H9 (cell line): ENCODE results near the gene NUP37. TPM values are rescaled to one million over a fixed set of nuclear protein-coding genes. Genes with fewer than 3 reads are reported as not detected.
A peak's percentile ranks its signal among the peaks of the same experiment; 100 is the strongest.
"Not testable (repeated sequence)": the region's sequence is repeated elsewhere in the genome, so short reads cannot be mapped to it uniquely, and the experiment has no call there.

Experiments used
- DNase-seq: peaks from one replicate; pipeline ENCODE4 v3.0.0-alpha.2; 2017
- H2AFZ ChIP-seq: one replicate; pipeline ENCODE4 v1.6.1; 2013; ENCODE audit warnings: mild to moderate bottlenecking, low read length, control low read depth, moderate library complexity
- H2AK5ac ChIP-seq: 2 replicates; pipeline ENCODE4 v1.6.1; 2013; ENCODE audit warnings: low read length, control low read depth, mixed read lengths; ENCODE audit not compliant: insufficient read length
- H2BK120ac ChIP-seq: one replicate; pipeline ENCODE4 v1.6.1; 2013; ENCODE audit warnings: low read depth, mild to moderate bottlenecking, low read length, control low read depth, inconsistent platforms; ENCODE audit not compliant: poor library complexity, severe bottlenecking
- H2BK12ac ChIP-seq: 2 replicates; pipeline ENCODE4 v1.6.1; 2013; ENCODE audit warnings: low read length, control low read depth, mixed read lengths, low read depth; ENCODE audit not compliant: insufficient read length
- H2BK15ac ChIP-seq: 2 replicates; pipeline ENCODE4 v1.6.1; 2013; ENCODE audit warnings: low read depth, low read length, control low read depth
- H2BK20ac ChIP-seq: one replicate; pipeline ENCODE4 v1.6.1; 2013; ENCODE audit warnings: low read depth, mild to moderate bottlenecking, low read length, control low read depth, inconsistent platforms; ENCODE audit not compliant: poor library complexity, severe bottlenecking
- H2BK5ac ChIP-seq: 2 replicates; pipeline ENCODE4 v1.6.1; 2013; ENCODE audit warnings: low read length, control low read depth, mixed read lengths; ENCODE audit not compliant: insufficient read length
- H3K14ac ChIP-seq: 2 replicates; pipeline ENCODE4 v1.6.1; 2013; ENCODE audit warnings: low read length, control low read depth; ENCODE audit not compliant: insufficient read depth
- H3K18ac ChIP-seq: 2 replicates; pipeline ENCODE4 v1.6.1; 2013; ENCODE audit warnings: low read depth, mild to moderate bottlenecking, mixed read lengths, low read length, control low read depth; ENCODE audit not compliant: insufficient read length
- H3K23ac ChIP-seq: 2 replicates; pipeline ENCODE4 v1.6.1; 2013; ENCODE audit warnings: low read length, control low read depth, mixed read lengths, low read depth; ENCODE audit not compliant: insufficient read length
- H3K23me2 ChIP-seq: 2 replicates; pipeline ENCODE4 v1.6.1; 2013; ENCODE audit warnings: low read depth, mild to moderate bottlenecking, mixed read lengths, low read length, control low read depth; ENCODE audit not compliant: insufficient read length, poor library complexity, severe bottlenecking
- H3K27ac ChIP-seq: 2 replicates; pipeline ENCODE4 v1.5.1; 2013; ENCODE audit warnings: low read length, control low read depth, mixed read lengths, low read depth; ENCODE audit not compliant: insufficient read length
- H3K27me3 ChIP-seq: 2 replicates; pipeline ENCODE4 v1.6.1; 2013; ENCODE audit warnings: low read length, control low read depth, inconsistent platforms; ENCODE audit not compliant: insufficient read depth
- H3K4ac ChIP-seq: 2 replicates; pipeline ENCODE4 v1.6.1; 2013; ENCODE audit warnings: low read depth, mild to moderate bottlenecking, control low read depth, inconsistent platforms, low read length, moderate library complexity
- H3K4me1 ChIP-seq: 2 replicates; pipeline ENCODE4 v1.6.1; 2013; ENCODE audit warnings: low read length, control low read depth, inconsistent platforms; ENCODE audit not compliant: insufficient read depth
- H3K4me2 ChIP-seq: 2 replicates; pipeline ENCODE4 v1.6.1; 2013; ENCODE audit warnings: low read length, control low read depth, mixed read lengths; ENCODE audit not compliant: insufficient read length, insufficient read depth
- H3K56ac ChIP-seq: 2 replicates; pipeline ENCODE4 v1.6.1; 2013; ENCODE audit warnings: low read depth, mild to moderate bottlenecking, mixed read lengths, low read length, control low read depth; ENCODE audit not compliant: insufficient read length
- H3K79me1 ChIP-seq: 2 replicates; pipeline ENCODE4 v1.6.1; 2013; ENCODE audit warnings: low read depth, mild to moderate bottlenecking, moderate library complexity, low read length, control low read depth, inconsistent platforms; ENCODE audit not compliant: insufficient read depth, poor library complexity, severe bottlenecking
- H3K79me2 ChIP-seq: 2 replicates; pipeline ENCODE4 v1.6.1; 2013; ENCODE audit warnings: low read length, control low read depth, inconsistent platforms; ENCODE audit not compliant: insufficient read depth
- H3K9ac ChIP-seq: 2 replicates; pipeline ENCODE4 v1.6.1; 2013; ENCODE audit warnings: low read length, control low read depth, mixed read lengths; ENCODE audit not compliant: insufficient read length; ENCODE audit errors: extremely low read depth
- H3K9me3 ChIP-seq: one replicate; pipeline ENCODE4 v1.6.1; 2013; ENCODE audit warnings: low read depth, low read length, inconsistent platforms; ENCODE audit not compliant: control insufficient read depth
- H3T11ph ChIP-seq: one replicate; pipeline ENCODE4 v1.6.1; 2013; ENCODE audit warnings: mild to moderate bottlenecking, low read length, control low read depth, inconsistent platforms
- H4K20me1 ChIP-seq: one replicate; pipeline ENCODE4 v1.6.1; 2013; ENCODE audit not compliant: control insufficient read depth, insufficient read length, insufficient read depth
- H4K5ac ChIP-seq: 2 replicates; pipeline ENCODE4 v1.6.1; 2013; ENCODE audit warnings: low read depth, mild to moderate bottlenecking, mixed read lengths, low read length, control low read depth; ENCODE audit not compliant: insufficient read length
- H4K8ac ChIP-seq: replicated peaks from 2 replicates; pipeline ENCODE4 v1.6.1; 2013; ENCODE audit warnings: low read length, control low read depth, mixed read lengths, low read depth; ENCODE audit not compliant: insufficient read length
- H4K91ac ChIP-seq: 2 replicates; pipeline ENCODE4 v1.6.1; 2013; ENCODE audit warnings: low read depth, mild to moderate bottlenecking, moderate library complexity, mixed read lengths, low read length, control low read depth; ENCODE audit not compliant: insufficient read length
- H3K27ac Mint-ChIP-seq, 3 experiments: 2 replicates in 2 of 3; 3 replicates in 1 of 3; pipeline ENCODE4 v1.8.0; 2020 to 2021; ENCODE audit warnings: mixed read lengths in 3 of 3, mild to moderate bottlenecking in 1 of 3, moderate library complexity in 1 of 3
- H3K27me3 Mint-ChIP-seq: 2 replicates; pipeline ENCODE4 v1.8.0; 2021; ENCODE audit warnings: low read depth, mild to moderate bottlenecking, moderate library complexity, mixed read lengths
- H3K36me3 Mint-ChIP-seq, 3 experiments: 2 replicates in 2 of 3; 3 replicates in 1 of 3; pipeline ENCODE4 v1.8.0; 2020 to 2021; ENCODE audit warnings: low read depth in 3 of 3, mixed read lengths in 3 of 3; ENCODE audit not compliant: insufficient read depth in 1 of 3
- H3K4me1 Mint-ChIP-seq, 2 experiments: 2 replicates each; pipeline ENCODE4 v1.8.0; 2020; ENCODE audit warnings: mixed read lengths in 2 of 2
- H3K4me3 Mint-ChIP-seq, 2 experiments: 2 replicates in 1 of 2; 3 replicates in 1 of 2; pipeline ENCODE4 v1.8.0; 2020 to 2021; ENCODE audit warnings: mild to moderate bottlenecking in 2 of 2, mixed read lengths in 2 of 2, moderate library complexity in 1 of 2
- H3K9me3 Mint-ChIP-seq, 2 experiments: 2 replicates in 1 of 2; 3 replicates in 1 of 2; pipeline ENCODE4 v1.8.0; 2020; ENCODE audit warnings: mild to moderate bottlenecking in 2 of 2, mixed read lengths in 2 of 2, moderate library complexity in 1 of 2
- CTCF ChIP-seq: fragments of 200-600 bp; sonication (generic); conservative IDR thresholded peaks from 3 replicates; pipeline ENCODE4 v1.8.0; 2021; ENCODE audit warnings: antibody characterized with exemption, mild to moderate bottlenecking
- WGBS: extraction: QIAGEN DNeasy Blood & Tissue Kit; methylation state at CpG from one replicate; pipeline ENCODE4 v1.1.7; 2013; ENCODE audit warnings: missing lambda C conversion rate, low lambda C conversion rate, mixed read lengths; ENCODE audit not compliant: insufficient read length; ENCODE audit errors: extremely low coverage; 5-methylcytosine and 5-hydroxymethylcytosine counted together
- total RNA-seq: library from RNA; stranded (reverse); gene quantifications from 2 replicates; pipeline ENCODE4 v1.2.1, GENCODE V29; 2021

NUP37 gene
- total RNA-seq, 1 experiment from 2014 or later = 62.5 TPM

DNA sequence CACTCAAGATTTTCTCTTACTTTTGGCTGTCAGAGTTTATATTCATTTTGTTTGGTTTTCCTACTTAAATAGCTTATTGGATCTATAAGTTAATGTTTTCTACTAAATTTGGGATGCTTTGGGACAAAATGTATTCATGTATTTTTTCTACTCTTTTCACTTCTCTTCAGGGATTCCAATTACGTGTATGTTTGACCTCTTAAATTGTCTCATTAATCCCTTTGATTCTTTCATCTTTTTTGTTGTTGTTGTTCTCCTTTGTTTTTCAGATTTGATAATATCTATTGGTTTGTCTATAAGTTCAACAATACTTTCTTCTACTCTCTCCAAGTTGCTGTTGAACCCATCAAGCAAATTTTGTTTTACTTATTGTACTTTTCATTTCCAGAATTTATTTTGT, 43.5 kb upstream of the NUP37 start:
- H4K5ac ChIP-seq = no peak overlapping the region
- H2BK15ac ChIP-seq = no peak overlapping the region
- H3K36me3 Mint-ChIP-seq = peaks cover 0 to 2% (median 0%) of the 10 kb centered on the region in 3 experiments; a peak in 1 of 7 replicates
- no peak overlapping the region for H2BK5ac ChIP-seq
- H3K56ac ChIP-seq = no peak overlapping the region
- H3K14ac ChIP-seq = no peak overlapping the region
- H4K91ac ChIP-seq = no peak overlapping the region
- no peaks in the 10 kb centered on the region for H4K20me1 ChIP-seq
- no peak overlapping the region for H4K8ac ChIP-seq
- H3K4me1 ChIP-seq = no peaks in the 10 kb centered on the region
- no peaks in the 10 kb centered on the region for H3K9me3 ChIP-seq
- H2BK12ac ChIP-seq = no peak overlapping the region
- no peak overlapping the region for H3K9ac ChIP-seq
- no peak for TF ChIP-seq CTCF
- H3K9me3 Mint-ChIP-seq = no peaks in the 10 kb centered on the region
- no peaks in the 10 kb centered on the region for H3K4me1 Mint-ChIP-seq
- H3K4me3 Mint-ChIP-seq = no peak overlapping the region
- no peak overlapping the region for H3T11ph ChIP-seq
- WGBS = no CpG with 5 or more reads among the region's 1 CpG
- no peak overlapping the region for H3K4ac ChIP-seq
- no peak overlapping the region for H2AFZ ChIP-seq
- H3K79me2 ChIP-seq = no peaks in the 10 kb centered on the region
- no peak overlapping the region for H3K4me2 ChIP-seq
- no peaks in the 10 kb centered on the region for H3K27me3 Mint-ChIP-seq
- no peak overlapping the region for H3K18ac ChIP-seq
- no peaks in the 10 kb centered on the region for H3K27me3 ChIP-seq
- H3K27ac Mint-ChIP-seq = no peak overlapping the region
- no peak overlapping the region for H2BK120ac ChIP-seq
- no peak overlapping the region for H3K27ac ChIP-seq
- H2BK20ac ChIP-seq = no peak overlapping the region
- H3K79me1 ChIP-seq = no peaks in the 10 kb centered on the region
- no peaks in the 10 kb centered on the region for H3K23me2 ChIP-seq
- H2AK5ac ChIP-seq = no peak overlapping the region
- no peak overlapping the region for H3K23ac ChIP-seq
- DNase-seq = no peak

GRCh38 chr12:102155206-102155605, 35.3 kb upstream of the NUP37 start:
- H2BK12ac ChIP-seq, H3K23ac ChIP-seq, H3K18ac ChIP-seq, H3K56ac ChIP-seq, DNase-seq, H3K9me3 ChIP-seq, H2BK15ac ChIP-seq, H3K4me3 Mint-ChIP-seq, H3K27me3 Mint-ChIP-seq, H4K91ac ChIP-seq, H3K9ac ChIP-seq, H3K4me1 ChIP-seq, H2BK20ac ChIP-seq, H4K8ac ChIP-seq, H3K9me3 Mint-ChIP-seq, H3K4me2 ChIP-seq, H4K5ac ChIP-seq, H3K79me1 ChIP-seq, H2BK120ac ChIP-seq, H3T11ph ChIP-seq, H3K4ac ChIP-seq, H3K27ac ChIP-seq, H3K23me2 ChIP-seq, H2AFZ ChIP-seq, H4K20me1 ChIP-seq, H3K79me2 ChIP-seq, H3K27me3 ChIP-seq, H3K14ac ChIP-seq, H2BK5ac ChIP-seq, H2AK5ac ChIP-seq: not testable (repeated sequence)
- peak overlapping the region in 1 of 3 experiments; percentile 84; a peak in 3 of 7 replicates for H3K27ac Mint-ChIP-seq
- peaks cover 11 to 13% of the 10 kb centered on the region in 2 experiments for H3K4me1 Mint-ChIP-seq
- WGBS = no CpG with 5 or more reads among the region's 3 CpGs
- peaks cover 14 to 40% (median 17%) of the 10 kb centered on the region in 3 experiments; a peak in 6 of 7 replicates for H3K36me3 Mint-ChIP-seq
